Lower leg skin (tissue), 4 donors: ENCODE results near the gene FLYWCH1. TPM values are rescaled to one million over a fixed set of nuclear protein-coding genes. Genes with fewer than 3 reads are reported as not detected.

Source experiments
- DNase-seq, 2 donors: peaks; one replicate each; pipeline ENCODE4 v3.0.0-alpha.2; 2019; ENCODE audit warnings: low spot score in 2 of 2
- H3K4me3 ChIP-seq: fragments of 200-600 bp; sonication (generic); 2 replicates; pipeline ENCODE4 v1.5.1; 2017; ENCODE audit warnings: mild to moderate bottlenecking, low read depth; ENCODE audit not compliant: poor library complexity, severe bottlenecking
- POLR2A ChIP-seq, 2 donors: fragments of 450-650 bp; IDR thresholded peaks; one replicate each; pipeline ENCODE4 v1.6.1; 2016 to 2017; ENCODE audit warnings: antibody characterized with exemption in 2 of 2, mild to moderate bottlenecking in 1 of 2, moderate library complexity in 1 of 2
- WGBS, 2 donors: methylation state at CpG; one replicate each; pipeline ENCODE4 v1.1.5; 2018; 5-methylcytosine and 5-hydroxymethylcytosine counted together
- intact Hi-C: fragments of 100-400 bp; cut with DNase I; formaldehyde crosslinking; loops from one replicate; pipeline ENCODE4 v1.15.0; 2023; ENCODE audit warnings: low total_unique reads
- total RNA-seq, 4 donors: library from RNA; depleted of rRNA; stranded (reverse); fragments of >200 nt; gene quantifications; one replicate each; pipeline ENCODE4 v1.1.0, GENCODE V29; 2016
- TF ChIP-seq, protein P1 (sequence below), 3 donors: fragments of 450-650 bp; IDR thresholded peaks; one replicate each; pipeline ENCODE4 v1.5.1; 2016; ENCODE audit warnings: antibody characterized with exemption in 3 of 3, mild to moderate bottlenecking in 3 of 3, moderate library complexity in 2 of 3

The FLYWCH1 gene
- total RNA-seq, 4 donors from 2014 or later: 36.9 to 61.4 (median 46.0) TPM

DNA sequence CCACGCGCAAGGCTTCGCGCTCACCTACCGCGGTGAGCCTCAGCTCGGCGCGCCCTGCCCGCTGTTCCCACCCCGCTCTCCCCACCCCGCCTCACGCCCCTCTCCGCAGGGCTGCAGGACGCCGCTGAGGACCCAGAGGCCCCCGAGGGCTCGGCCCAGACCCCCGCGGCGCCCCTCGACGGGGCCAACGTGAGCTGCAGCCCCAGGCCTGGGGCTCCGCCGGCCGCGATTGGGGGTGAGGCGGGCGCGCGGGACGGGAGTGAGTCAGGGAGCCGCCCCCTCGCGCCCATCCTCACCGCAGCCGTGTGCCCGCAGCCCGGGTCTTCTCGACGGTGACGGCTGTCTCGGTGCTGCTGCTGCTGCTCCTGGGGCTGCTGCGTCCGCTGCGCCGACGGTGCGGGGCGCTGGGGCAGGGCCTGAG lies 55.5 kb downstream of the FLYWCH1 start:
- no peak overlapping the region for H3K4me3 ChIP-seq
- 25 to 51% methylated on average over 25 of the region's 51 CpGs for WGBS, 2 donors
- no peak for DNase-seq
- intact Hi-C loops: no loop called here
- TF ChIP-seq, protein P1, sequence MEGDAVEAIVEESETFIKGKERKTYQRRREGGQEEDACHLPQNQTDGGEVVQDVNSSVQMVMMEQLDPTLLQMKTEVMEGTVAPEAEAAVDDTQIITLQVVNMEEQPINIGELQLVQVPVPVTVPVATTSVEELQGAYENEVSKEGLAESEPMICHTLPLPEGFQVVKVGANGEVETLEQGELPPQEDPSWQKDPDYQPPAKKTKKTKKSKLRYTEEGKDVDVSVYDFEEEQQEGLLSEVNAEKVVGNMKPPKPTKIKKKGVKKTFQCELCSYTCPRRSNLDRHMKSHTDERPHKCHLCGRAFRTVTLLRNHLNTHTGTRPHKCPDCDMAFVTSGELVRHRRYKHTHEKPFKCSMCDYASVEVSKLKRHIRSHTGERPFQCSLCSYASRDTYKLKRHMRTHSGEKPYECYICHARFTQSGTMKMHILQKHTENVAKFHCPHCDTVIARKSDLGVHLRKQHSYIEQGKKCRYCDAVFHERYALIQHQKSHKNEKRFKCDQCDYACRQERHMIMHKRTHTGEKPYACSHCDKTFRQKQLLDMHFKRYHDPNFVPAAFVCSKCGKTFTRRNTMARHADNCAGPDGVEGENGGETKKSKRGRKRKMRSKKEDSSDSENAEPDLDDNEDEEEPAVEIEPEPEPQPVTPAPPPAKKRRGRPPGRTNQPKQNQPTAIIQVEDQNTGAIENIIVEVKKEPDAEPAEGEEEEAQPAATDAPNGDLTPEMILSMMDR (IDR thresholded peaks at IDR 0.05): no peak
- TF ChIP-seq POLR2A (IDR thresholded peaks at IDR 0.05): no peak

DNA sequence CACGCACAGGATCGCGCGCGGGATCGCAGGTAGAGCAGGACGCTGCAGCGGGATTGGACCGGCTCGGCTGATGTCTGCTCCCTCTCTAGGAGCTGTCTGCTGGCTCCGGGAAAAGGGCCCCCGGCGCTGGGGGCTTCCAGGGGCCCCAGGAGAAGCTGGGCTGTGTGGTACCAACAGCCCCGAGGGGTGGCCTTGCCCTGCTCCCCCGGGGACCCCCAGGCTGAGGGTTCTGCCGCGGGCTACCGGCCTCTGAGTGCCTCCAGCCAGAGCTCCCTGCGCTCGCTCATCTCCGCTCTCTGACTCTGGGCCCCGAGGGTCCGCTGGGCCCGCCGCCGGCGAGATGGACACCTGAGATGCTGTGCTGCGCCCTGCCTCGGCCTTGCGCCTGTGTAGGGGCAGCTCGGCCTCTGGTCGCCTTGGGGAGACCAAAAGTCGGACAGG lies 56.0 kb downstream of the FLYWCH1 start:
- intact Hi-C loops: no loop called here
- TF ChIP-seq POLR2A (IDR thresholded peaks at IDR 0.05): no peak
- TF ChIP-seq, protein P1 (IDR thresholded peaks at IDR 0.05): no peak
- 60 to 63% methylated on average over 18 to 28 of the region's 33 CpGs for whole genome bisulfite sequencing, 2 donors
- DNase-seq: no peak
- no peak overlapping the region for H3K4me3 ChIP-seq

DNA sequence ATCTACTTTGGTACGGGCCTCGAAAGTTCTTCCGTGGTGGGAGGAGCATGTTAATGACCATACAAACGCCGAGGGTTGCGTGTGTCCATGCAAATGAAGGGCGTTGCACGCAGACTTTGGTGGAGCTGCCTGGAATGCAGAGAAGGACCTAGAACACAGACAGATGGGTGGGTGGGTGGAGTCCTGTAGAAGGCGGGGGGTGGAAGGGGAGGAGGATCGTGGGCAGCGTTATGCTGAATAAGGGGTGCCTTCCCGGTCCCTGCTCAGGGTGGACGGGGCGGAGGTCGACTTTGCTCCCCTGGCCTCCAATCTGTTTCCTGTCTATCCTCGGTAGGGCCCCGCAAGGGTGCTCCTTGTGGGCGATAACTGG lies 56.6 kb downstream of the FLYWCH1 start:
- intact Hi-C loops: no loop called here
- WGBS, 2 donors: 6 to 8% methylated on average over 15 to 18 of the region's 18 CpGs

DNA sequence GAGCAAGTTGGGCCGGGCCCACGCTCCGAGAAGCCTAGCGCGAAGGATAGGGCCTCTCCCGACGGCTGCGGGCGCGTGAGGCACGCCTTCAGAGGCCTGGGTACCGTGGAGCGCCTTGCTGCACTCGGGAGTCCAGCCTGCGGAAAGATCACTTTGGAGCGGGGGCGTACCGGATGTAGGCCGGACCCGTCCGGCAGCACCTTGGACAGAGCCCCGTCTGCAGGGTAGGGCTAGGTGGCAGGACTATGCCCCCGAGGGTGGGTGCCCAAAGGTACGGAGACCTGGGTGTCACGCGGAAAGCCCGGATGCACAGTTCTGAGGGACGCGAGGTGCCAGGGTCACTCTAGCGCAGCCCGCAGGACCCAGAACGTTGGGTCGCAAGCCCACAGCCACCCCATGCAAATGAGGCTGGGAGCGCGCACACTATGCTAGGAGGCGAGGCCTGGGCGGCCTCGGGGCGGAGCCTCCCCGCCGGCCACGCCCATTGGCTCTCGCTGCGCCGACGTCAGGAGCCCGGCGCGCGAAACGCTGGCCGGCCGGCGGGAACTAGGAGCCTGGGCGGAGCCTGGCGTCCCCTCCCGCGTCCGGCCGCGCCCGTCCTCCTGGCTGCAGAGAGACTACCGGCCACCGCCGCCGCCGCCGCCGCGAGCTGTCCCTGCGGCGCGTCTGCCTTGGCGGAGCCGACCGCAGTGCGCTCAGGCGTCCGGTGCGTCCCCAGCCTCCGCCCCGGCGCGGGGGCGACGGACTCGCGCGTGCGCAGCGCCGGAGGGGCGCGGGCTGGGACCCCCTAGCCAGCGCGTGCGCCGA lies 57.2 kb downstream of the FLYWCH1 start, which contains the start of gene PAQR4:
TSS of gene PAQR4 (plus strand) at position 611 of the 807 bp plus-strand sequence. CDS start 327 bp downstream, outside the sequence.
- DNase-seq: peak; percentile 73 to 96
- intact Hi-C loops: no loop called here
- no peak for TF ChIP-seq POLR2A (IDR thresholded peaks at IDR 0.05)
- TF ChIP-seq, protein P1 (IDR thresholded peaks at IDR 0.05): no peak
- WGBS, 2 donors: 1 to 4% methylated on average over 19 to 28 of the region's 98 CpGs
- H3K4me3 ChIP-seq: peak within 1 kb of the TSS; percentile 51

More for the DNA sequence above, 56.6 kb downstream of the FLYWCH1 start:
- TF ChIP-seq, protein P1 (IDR thresholded peaks at IDR 0.05): no peak
- no peak for TF ChIP-seq POLR2A (IDR thresholded peaks at IDR 0.05)
- DNase-seq: no peak
- H3K4me3 ChIP-seq: no peak overlapping the region

DNA sequence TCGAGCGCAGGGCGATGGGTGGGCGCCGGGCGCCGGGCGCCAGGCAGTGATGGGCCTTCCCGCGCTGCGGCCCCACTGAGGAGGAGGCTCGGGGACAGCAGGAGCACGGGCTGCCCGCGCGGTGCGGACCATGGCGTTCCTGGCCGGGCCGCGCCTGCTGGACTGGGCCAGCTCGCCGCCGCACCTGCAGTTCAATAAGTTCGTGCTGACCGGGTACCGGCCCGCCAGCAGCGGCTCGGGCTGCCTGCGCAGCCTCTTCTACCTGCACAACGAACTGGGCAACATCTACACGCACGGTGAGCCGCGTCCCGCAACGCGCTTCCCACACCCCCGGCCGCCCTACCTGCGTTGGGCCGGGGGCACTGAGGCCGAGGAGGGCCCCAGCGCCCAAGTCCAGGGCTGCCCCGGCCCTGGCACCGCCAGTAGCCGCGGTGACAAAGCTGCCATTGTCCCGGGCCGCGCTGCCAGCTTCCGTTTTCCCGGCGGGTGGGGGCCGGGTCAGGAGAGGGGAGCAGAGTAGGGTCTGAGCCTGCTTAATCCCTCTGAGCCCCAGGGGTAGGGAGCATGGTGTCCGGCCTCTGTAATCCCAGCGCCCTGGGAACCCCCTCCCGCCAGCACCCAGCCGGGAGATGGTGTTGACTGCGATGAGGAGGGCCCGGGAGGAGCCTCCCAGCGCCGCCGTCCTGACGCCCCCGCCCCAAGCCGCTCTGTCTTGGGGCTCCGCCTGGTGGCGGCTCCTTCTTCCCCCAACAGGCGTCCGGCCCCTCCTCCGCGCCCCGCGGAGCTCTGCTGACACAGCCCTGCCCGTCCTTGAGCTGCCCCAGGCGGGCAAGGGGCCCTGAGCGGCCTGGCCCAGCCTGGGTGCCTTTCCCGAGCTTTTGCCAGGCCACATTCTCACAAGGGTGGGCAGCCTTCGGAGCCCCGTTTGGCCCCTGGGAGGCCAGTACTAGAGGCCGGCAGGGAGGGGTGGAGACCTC lies 58.1 kb downstream of the FLYWCH1 start:
- DNase-seq: no peak
- no peak for TF ChIP-seq POLR2A (IDR thresholded peaks at IDR 0.05)
- TF ChIP-seq, protein P1 (IDR thresholded peaks at IDR 0.05): no peak
- 0 to 6% methylated on average over 14 to 46 of the region's 83 CpGs for WGBS, 2 donors
- peak overlapping the region; percentile 51 for H3K4me3 ChIP-seq
- intact Hi-C loops: no loop called here
